Measurements from ENCODE around the gene TSPAN3.

GRCh38 chr15:77070180-77070494, 772 bp downstream of the TSPAN3 start:
- TF ChIP-seq CTCF (conservative IDR thresholded peaks at IDR 0.05; ENCODE audit: low read depth, low read length) (no peak), EZH2 (IDR thresholded peaks at IDR 0.05; ENCODE audit: low read length, unreplicated experiment) (no peak)

Data from PC-3 (cell line).